ENCODE results near the gene ILKAP. TPM values are rescaled to one million over a fixed set of nuclear protein-coding genes. Genes with fewer than 3 reads are reported as not detected.

The ILKAP gene
- polyA plus RNA-seq, 3 donors, result 23.2 to 44.2 (median 29.3) TPM

DNA sequence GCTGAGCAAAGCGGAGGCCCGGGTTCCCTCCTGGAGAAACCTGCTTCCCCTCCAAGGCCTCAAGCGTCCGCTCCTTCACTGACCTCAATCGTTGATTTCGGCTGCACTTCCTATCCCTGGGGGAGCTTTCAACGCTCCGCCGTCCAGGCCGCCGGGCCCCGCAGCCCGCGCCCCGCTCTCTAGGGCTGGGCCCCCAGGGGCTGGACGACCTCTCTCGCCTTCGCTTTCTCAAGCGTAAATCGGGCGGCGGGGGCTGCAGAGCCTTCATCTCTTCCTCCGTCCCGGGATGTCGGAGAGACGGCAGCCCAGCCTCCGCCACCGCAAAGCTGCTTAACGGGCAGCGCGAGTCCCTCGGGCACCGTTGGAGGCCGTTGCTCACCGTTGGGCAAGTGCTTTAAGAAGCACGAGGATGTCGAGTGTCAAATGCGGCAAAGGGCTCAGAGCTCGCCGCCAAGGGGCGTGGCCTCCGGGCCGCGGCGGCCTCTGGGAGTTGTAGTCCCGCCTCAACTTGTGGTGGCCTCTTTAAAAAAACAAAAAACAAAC is 27.8 kb upstream of the ILKAP start:
- Mint-ChIP-seq H3K27me3 (ENCODE audit: low read depth in 3 of 3) (peaks cover 21 to 71% (median 61%) of the 10 kb centered on the region in 3 donors), H3K4me3 (peak overlapping the region; percentile 80 to 91), H3K27ac (peak overlapping the region in 4 of 7 donors; percentile 15 to 81 (median 70)), H3K9me3 (peaks cover 0 to 17% (median 3%) of the 10 kb centered on the region in 7 donors), H3K36me3 (peaks cover 7 to 10% of the 10 kb centered on the region in 2 donors), H3K4me1 (peaks cover 31% of the 10 kb centered on the region)
- peak overlapping the region; percentile 97 for H2AFZ ChIP-seq (ENCODE audit: insufficient read depth, low read depth, low read length, poor library complexity, severe bottlenecking)
- no peaks in the 10 kb centered on the region for H4K20me1 ChIP-seq (ENCODE audit: insufficient read depth, low read length)
- no peak overlapping the region for H3K27ac ChIP-seq (ENCODE audit: low read depth in 1 of 2, low read length in 2 of 2)
- H3K9ac ChIP-seq (ENCODE audit: insufficient read depth, low read length, poor library complexity, severe bottlenecking), result peak overlapping the region; percentile 60
- peaks cover 0 to 15% of the 10 kb centered on the region in 2 donors for H3K27me3 ChIP-seq (ENCODE audit: control insufficient read depth in 2 of 2, insufficient read depth in 2 of 2, low read length in 2 of 2)
- H3K4me2 ChIP-seq (replicated peaks; ENCODE audit: extremely low read depth, low read length, poor library complexity, severe bottlenecking), result peak overlapping the region; percentile 76
- no peaks in the 10 kb centered on the region for H3K79me2 ChIP-seq (ENCODE audit: insufficient read depth, low read length)
- peak overlapping the region; percentile 45 to 77 (median 49) for H3K4me3 ChIP-seq (replicated peaks in 1 of 3; ENCODE audit: low read depth in 2 of 3, low read length in 3 of 3)
- peak; percentile 78 to 85 (median 82) for DNase-seq
- H3K9me3 ChIP-seq (replicated peaks in 1 of 2; ENCODE audit: control insufficient read depth in 1 of 2, insufficient read depth in 1 of 2, low read length in 2 of 2), result no peaks in the 10 kb centered on the region
- TF ChIP-seq, protein P1, sequence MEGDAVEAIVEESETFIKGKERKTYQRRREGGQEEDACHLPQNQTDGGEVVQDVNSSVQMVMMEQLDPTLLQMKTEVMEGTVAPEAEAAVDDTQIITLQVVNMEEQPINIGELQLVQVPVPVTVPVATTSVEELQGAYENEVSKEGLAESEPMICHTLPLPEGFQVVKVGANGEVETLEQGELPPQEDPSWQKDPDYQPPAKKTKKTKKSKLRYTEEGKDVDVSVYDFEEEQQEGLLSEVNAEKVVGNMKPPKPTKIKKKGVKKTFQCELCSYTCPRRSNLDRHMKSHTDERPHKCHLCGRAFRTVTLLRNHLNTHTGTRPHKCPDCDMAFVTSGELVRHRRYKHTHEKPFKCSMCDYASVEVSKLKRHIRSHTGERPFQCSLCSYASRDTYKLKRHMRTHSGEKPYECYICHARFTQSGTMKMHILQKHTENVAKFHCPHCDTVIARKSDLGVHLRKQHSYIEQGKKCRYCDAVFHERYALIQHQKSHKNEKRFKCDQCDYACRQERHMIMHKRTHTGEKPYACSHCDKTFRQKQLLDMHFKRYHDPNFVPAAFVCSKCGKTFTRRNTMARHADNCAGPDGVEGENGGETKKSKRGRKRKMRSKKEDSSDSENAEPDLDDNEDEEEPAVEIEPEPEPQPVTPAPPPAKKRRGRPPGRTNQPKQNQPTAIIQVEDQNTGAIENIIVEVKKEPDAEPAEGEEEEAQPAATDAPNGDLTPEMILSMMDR (IDR thresholded peaks at IDR 0.05), result no peak
- intact Hi-C loops (cut with micrococcal nuclease), result loop anchor here in 1 of 2 donors (10.0 kb wide), 1 partner anchor 267 kb away; the partner anchor contains the start of gene UBE2F
- peaks cover 26 to 28% of the 10 kb centered on the region in 2 donors for H3K4me1 ChIP-seq (ENCODE audit: control insufficient read depth in 1 of 2, insufficient read depth in 2 of 2, low read length in 2 of 2)
- under 1% methylated on average over 46 of the region's 46 CpGs for WGBS (ENCODE audit: insufficient coverage)
- H3K36me3 ChIP-seq (replicated peaks in 1 of 2; ENCODE audit: control insufficient read depth in 1 of 2, insufficient read depth in 2 of 2, low read length in 2 of 2), result no peaks in the 10 kb centered on the region

DNA sequence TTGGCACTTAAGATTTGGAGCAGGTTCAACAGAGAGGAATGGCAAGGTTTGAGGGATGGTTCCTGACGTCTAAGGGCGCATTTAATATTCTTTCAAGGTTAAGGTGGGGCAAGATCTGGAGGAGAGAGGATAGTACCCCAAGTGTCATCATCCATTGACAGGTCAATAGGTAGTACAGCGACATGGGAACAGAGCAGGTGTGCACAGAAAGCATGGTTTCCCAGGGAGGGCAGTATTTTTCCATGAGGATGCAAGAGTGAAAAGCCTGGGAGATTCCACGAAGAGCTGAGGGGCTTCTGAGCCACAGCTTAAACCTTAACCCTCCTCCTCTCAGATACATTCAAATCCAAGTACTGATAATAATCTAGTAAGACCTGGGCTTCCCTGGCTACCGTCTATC is 27.2 kb upstream of the ILKAP start:
- Histone ChIP-seq H2AFZ (ENCODE audit: insufficient read depth, low read depth, low read length, poor library complexity, severe bottlenecking) (peak overlapping the region; percentile 97), H3K4me1 (ENCODE audit: control insufficient read depth in 1 of 2, insufficient read depth in 2 of 2, low read length in 2 of 2) (peaks cover 25 to 26% of the 10 kb centered on the region in 2 donors), H3K9me3 (replicated peaks in 1 of 2; ENCODE audit: control insufficient read depth in 1 of 2, insufficient read depth in 1 of 2, low read length in 2 of 2) (peaks cover 0 to 6% of the 10 kb centered on the region in 2 donors), H4K20me1 (ENCODE audit: insufficient read depth, low read length) (no peaks in the 10 kb centered on the region), H3K27me3 (ENCODE audit: control insufficient read depth in 2 of 2, insufficient read depth in 2 of 2, low read length in 2 of 2) (peaks cover 0 to 9% of the 10 kb centered on the region in 2 donors), H3K27ac (ENCODE audit: low read depth in 1 of 2, low read length in 2 of 2) (no peak overlapping the region), H3K4me2 (replicated peaks; ENCODE audit: extremely low read depth, low read length, poor library complexity, severe bottlenecking) (peak overlapping the region; percentile 76), H3K79me2 (ENCODE audit: insufficient read depth, low read length) (no peaks in the 10 kb centered on the region), H3K9ac (ENCODE audit: insufficient read depth, low read length, poor library complexity, severe bottlenecking) (peak overlapping the region; percentile 60), H3K4me3 (replicated peaks in 1 of 3; ENCODE audit: low read depth in 2 of 3, low read length in 3 of 3) (peak overlapping the region; percentile 45 to 77 (median 49)), H3K36me3 (replicated peaks in 1 of 2; ENCODE audit: control insufficient read depth in 1 of 2, insufficient read depth in 2 of 2, low read length in 2 of 2) (no peaks in the 10 kb centered on the region)
- peak overlapping the region in 1 of 7 donors; percentile 9 for H3K27ac Mint-ChIP-seq
- H3K9me3 Mint-ChIP-seq, result peaks cover 0 to 19% (median 3%) of the 10 kb centered on the region in 7 donors
- peak overlapping the region; percentile 80 to 91 for H3K4me3 Mint-ChIP-seq
- peaks cover 15 to 65% (median 55%) of the 10 kb centered on the region in 3 donors for H3K27me3 Mint-ChIP-seq (ENCODE audit: low read depth in 3 of 3)
- no peak for DNase-seq
- intact Hi-C loops (cut with micrococcal nuclease), result loop anchor here in 1 of 2 donors (10.0 kb wide), 1 partner anchor 266 kb away; the partner anchor contains the start of gene UBE2F
- peaks cover 7 to 13% of the 10 kb centered on the region in 2 donors for H3K36me3 Mint-ChIP-seq
- WGBS (ENCODE audit: insufficient coverage), result 67% methylated on average over 2 of the region's 5 CpGs
- peaks cover 26% of the 10 kb centered on the region for H3K4me1 Mint-ChIP-seq
- TF ChIP-seq, protein P1 (IDR thresholded peaks at IDR 0.05), result no peak

Data from CD14-positive monocyte (primary cell).